Large intestine (tissue), 3 donors: ENCODE measurements around the gene MAD1L1. TPM values are rescaled to one million over a fixed set of nuclear protein-coding genes. Genes with fewer than 3 reads are reported as not detected.

ENCODE experiments used
- DNase-seq, 2 donors: peaks; one replicate each; pipeline versions ENCODE4 v3.0.0 to v3.0.0-alpha.2; 2013
- H3K27ac ChIP-seq: one replicate; pipeline ENCODE4 v1.5.1; 2013; ENCODE audit warnings: low read length
- H3K27me3 ChIP-seq: 2 replicates; pipeline ENCODE4 v1.6.1; 2013; ENCODE audit warnings: low read length; ENCODE audit not compliant: control insufficient read depth, insufficient read depth
- H3K36me3 ChIP-seq: 2 replicates; pipeline ENCODE4 v1.6.1; 2013; ENCODE audit warnings: low read length; ENCODE audit not compliant: control insufficient read depth, insufficient read depth
- H3K4me1 ChIP-seq: one replicate; pipeline ENCODE4 v1.6.1; 2013; ENCODE audit warnings: low read length; ENCODE audit not compliant: control insufficient read depth, insufficient read depth
- H3K4me3 ChIP-seq: one replicate; pipeline ENCODE4 v1.5.1; 2013; ENCODE audit warnings: low read length
- H3K9me3 ChIP-seq: one replicate; pipeline ENCODE4 v1.6.1; 2013; ENCODE audit warnings: mild to moderate bottlenecking, low read depth, low read length, moderate library complexity; ENCODE audit not compliant: control insufficient read depth
- WGBS: methylation state at CpG from one replicate; pipeline ENCODE4 v1.1.5; 2013; ENCODE audit warnings: low lambda C conversion rate; ENCODE audit not compliant: insufficient coverage; 5-methylcytosine and 5-hydroxymethylcytosine counted together
- polyA plus RNA-seq: library from polyadenylated mRNA; unstranded; fragments of 120-200 nt; gene quantifications from one replicate; pipeline ENCODE4 v1.2.1, GENCODE V29; 2013

Gene MAD1L1
- polyA plus RNA-seq, 1 donor: 15.1 TPM

DNA sequence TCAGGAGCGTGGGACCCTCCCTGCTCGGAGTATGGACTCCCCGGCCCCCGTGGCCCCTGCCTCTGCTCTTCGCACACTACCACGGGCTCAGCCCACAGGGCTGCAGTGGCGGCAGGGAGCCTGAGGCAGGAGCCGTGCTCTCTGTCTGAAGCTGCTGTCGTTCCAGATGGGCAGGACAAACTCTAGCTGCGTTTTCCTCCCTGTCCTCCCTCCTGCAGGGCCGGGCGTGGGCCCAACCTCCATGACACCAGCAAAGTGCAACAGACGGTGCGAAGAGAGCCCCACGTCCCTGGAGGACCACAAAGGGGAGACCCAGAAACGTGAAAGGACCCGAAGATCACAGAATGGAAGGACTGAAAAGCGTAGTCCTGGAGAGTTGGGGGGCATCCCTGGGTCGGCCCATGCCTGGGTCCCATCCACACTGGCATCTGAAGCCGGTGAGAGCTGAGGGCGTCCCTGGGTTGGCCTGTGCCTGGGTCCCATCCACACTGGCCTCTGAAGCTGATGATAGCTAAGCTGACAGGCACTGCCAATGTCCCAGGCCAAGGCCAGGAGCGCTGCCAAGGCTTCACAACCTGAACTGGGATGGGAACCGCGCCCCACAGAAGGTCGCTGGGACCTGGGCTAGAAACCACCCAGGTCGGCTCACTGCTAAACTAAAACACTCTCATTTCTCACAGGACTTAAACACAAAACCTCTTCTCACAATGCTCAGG is 267.0 kb downstream of the MAD1L1 start:
- Histone ChIP-seq H3K4me1 (no peaks in the 10 kb centered on the region), H3K27me3 (no peaks in the 10 kb centered on the region), H3K4me3 (no peak overlapping the region), H3K27ac (no peak overlapping the region), H3K9me3 (peaks cover 2% of the 10 kb centered on the region), H3K36me3 (peaks cover 5% of the 10 kb centered on the region)
- no CpG with 5 or more reads among the region's 26 CpGs for WGBS
- DNase-seq: no peak

- no CpG with 5 or more reads among the region's 25 CpGs for WGBS
These were observed 267.7 kb downstream of the MAD1L1 start for GRCh38 chr7:1964913-1965578.

DNA sequence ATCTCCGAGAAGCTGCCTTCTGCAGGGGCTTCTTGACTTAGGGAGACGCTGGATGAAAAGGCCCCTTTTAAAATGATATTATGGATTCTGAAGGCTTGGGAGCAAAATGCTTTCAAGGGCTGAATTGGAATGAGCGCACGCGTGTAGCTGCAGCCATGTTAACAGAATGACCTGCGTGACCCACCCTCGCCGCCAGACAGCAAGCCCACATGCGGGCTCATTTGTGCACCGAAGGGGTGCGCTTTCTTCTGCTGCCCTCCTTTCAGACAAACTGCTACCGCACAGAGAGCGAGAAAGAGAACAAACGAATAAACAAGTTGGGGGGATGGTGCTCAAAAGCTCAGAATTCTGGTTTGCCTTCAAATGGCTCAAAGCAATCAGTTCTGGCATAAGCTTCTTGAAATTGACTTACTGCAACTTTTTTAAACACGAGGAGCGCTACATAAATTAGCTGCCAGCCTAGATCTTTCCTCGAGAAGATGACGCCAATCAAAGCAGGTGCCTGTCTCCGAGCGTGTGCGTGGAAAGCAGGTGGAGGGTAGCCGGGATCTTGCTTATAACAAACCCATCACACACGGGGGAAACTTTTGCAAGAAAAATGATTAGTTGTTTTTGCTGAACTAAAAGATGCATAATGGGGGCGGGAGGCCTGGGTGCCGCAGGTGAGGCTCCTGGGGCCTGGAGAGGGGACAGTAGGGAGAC is 268.4 kb downstream of the MAD1L1 start:
- no peak overlapping the region for H3K4me3 ChIP-seq
- peaks cover 2% of the 10 kb centered on the region for H3K9me3 ChIP-seq
- no peak overlapping the region for H3K27ac ChIP-seq
- no peak for DNase-seq
- no peaks in the 10 kb centered on the region for H3K27me3 ChIP-seq
- H3K36me3 ChIP-seq: peaks cover 5% of the 10 kb centered on the region
- WGBS: 100% methylated on average over 5 of the region's 25 CpGs
- no peaks in the 10 kb centered on the region for H3K4me1 ChIP-seq

More at GRCh38 chr7:1964913-1965578, 267.7 kb downstream of the MAD1L1 start:
- no peak overlapping the region for H3K4me3 ChIP-seq
- H3K36me3 ChIP-seq: peaks cover 5% of the 10 kb centered on the region
- H3K9me3 ChIP-seq: peaks cover 2% of the 10 kb centered on the region
- no peaks in the 10 kb centered on the region for H3K27me3 ChIP-seq
- no peaks in the 10 kb centered on the region for H3K4me1 ChIP-seq
- no peak for DNase-seq
- H3K27ac ChIP-seq: no peak overlapping the region

DNA sequence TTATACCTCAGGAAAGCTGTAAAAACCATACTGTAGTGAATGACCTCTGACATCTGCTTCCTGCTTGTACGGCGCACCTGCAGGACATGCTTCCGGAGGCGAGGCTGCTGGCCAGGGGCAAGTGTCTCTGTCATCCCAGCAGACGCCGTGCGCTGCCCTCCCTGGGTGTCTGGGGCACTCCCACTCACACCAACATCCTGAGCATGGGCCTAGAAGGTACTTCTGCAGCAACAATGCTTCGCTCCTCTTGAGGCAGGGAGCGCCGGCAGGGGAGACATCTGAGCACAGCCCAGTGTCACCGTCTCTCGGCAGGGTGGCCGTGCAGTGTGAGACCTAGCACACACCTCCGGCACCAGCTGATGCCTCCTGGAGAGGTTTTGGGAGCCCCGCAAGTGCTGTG is 269.2 kb downstream of the MAD1L1 start:
- no peak overlapping the region for H3K27ac ChIP-seq
- WGBS: no CpG with 5 or more reads among the region's 15 CpGs
- H3K27me3 ChIP-seq: no peaks in the 10 kb centered on the region
- no peaks in the 10 kb centered on the region for H3K4me1 ChIP-seq
- peaks cover 5% of the 10 kb centered on the region for H3K36me3 ChIP-seq
- peaks cover 2% of the 10 kb centered on the region for H3K9me3 ChIP-seq
- DNase-seq: no peak
- H3K4me3 ChIP-seq: no peak overlapping the region

DNA sequence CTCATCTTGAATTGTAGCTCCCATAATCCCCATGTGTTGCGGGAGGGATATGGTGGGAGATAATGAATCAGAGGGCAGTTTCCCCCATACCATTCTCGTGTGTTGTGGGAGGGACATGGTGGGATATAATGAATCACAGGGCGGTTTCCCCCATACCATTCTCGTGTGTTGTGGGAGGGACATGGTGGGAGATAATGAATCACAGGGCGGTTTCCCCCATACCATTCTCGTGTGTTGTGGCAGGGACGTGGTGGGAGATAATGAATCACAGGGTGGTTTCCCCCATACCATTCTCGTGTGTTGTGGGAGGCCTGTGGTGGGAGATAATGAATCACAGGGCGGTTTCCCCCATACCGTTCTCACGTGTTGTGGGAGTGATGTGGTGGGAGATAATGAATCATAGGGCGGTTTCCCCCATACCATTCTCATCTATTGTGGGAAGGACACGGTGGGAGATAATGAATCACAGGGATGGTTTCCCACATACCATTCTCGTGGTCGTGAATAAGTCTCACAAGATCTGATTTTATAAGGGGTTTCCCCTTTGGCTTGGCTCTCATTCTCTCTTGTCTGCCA is 271.0 kb downstream of the MAD1L1 start:
- Histone ChIP-seq H3K9me3 (peaks cover 2% of the 10 kb centered on the region), H3K36me3 (peaks cover 3% of the 10 kb centered on the region)
- no CpG with 5 or more reads among the region's 15 CpGs for WGBS

GRCh38 chr7:1959305-1959704 is 273.4 kb downstream of the MAD1L1 start:
- H3K36me3 ChIP-seq: peaks cover 4% of the 10 kb centered on the region
- no peak overlapping the region for H3K27ac ChIP-seq
- DNase-seq: no peak
- no peaks in the 10 kb centered on the region for H3K27me3 ChIP-seq
- H3K4me3 ChIP-seq: no peak overlapping the region
- no peaks in the 10 kb centered on the region for H3K4me1 ChIP-seq
- WGBS: 92% methylated on average over 6 of the region's 13 CpGs
- H3K9me3 ChIP-seq: no peaks in the 10 kb centered on the region

More for the DNA sequence above, 271.0 kb downstream of the MAD1L1 start:
- Histone ChIP-seq H3K4me1 (no peaks in the 10 kb centered on the region), H3K27ac (no peak overlapping the region), H3K27me3 (no peaks in the 10 kb centered on the region), H3K4me3 (no peak overlapping the region)
- DNase-seq: no peak

- Histone ChIP-seq H3K36me3 (peaks cover 4% of the 10 kb centered on the region), H3K4me3 (no peak overlapping the region), H3K27ac (no peak overlapping the region), H3K9me3 (no peaks in the 10 kb centered on the region), H3K4me1 (no peaks in the 10 kb centered on the region), H3K27me3 (no peaks in the 10 kb centered on the region)
- DNase-seq: no peak
- 70% methylated on average over 2 of the region's 28 CpGs for WGBS
These were observed 275.1 kb downstream of the MAD1L1 start for GRCh38 chr7:1957471-1958225.

- Histone ChIP-seq H3K27me3 (no peaks in the 10 kb centered on the region), H3K27ac (no peak overlapping the region), H3K4me1 (no peaks in the 10 kb centered on the region), H3K9me3 (no peaks in the 10 kb centered on the region), H3K36me3 (peaks cover 4% of the 10 kb centered on the region), H3K4me3 (no peak overlapping the region)
- DNase-seq: no peak
- no CpG with 5 or more reads among the region's 30 CpGs for WGBS
These were observed 275.9 kb downstream of the MAD1L1 start for GRCh38 chr7:1956611-1957470.

- no peak overlapping the region for H3K27ac ChIP-seq
- DNase-seq: no peak
- WGBS: no CpG with 5 or more reads among the region's 8 CpGs
These were observed 276.6 kb downstream of the MAD1L1 start for GRCh38 chr7:1956141-1956540.

More at GRCh38 chr7:1956141-1956540, 276.6 kb downstream of the MAD1L1 start:
- H3K36me3 ChIP-seq: peaks cover 4% of the 10 kb centered on the region
- H3K4me3 ChIP-seq: no peak overlapping the region
- H3K27me3 ChIP-seq: no peaks in the 10 kb centered on the region
- no peaks in the 10 kb centered on the region for H3K9me3 ChIP-seq
- H3K4me1 ChIP-seq: no peaks in the 10 kb centered on the region
